HG03565 (cell line): ENCODE data around the gene BMAL1.
"Not testable (repeated sequence)": the region's sequence is repeated elsewhere in the genome, so short reads cannot be mapped to it uniquely, and the experiment has no call there.

Source experiments
- ATAC-seq: cut with Tn5 transposase; IDR thresholded peaks from one replicate; pipeline ENCODE4 v1.9.1; 2021; ENCODE audit warnings: mild to moderate bottlenecking, moderate library complexity; ENCODE audit not compliant: unreplicated experiment

The BMAL1 gene

GRCh38 chr11:13277768-13278608, at the start of gene BMAL1:
Gene BMAL1, plus strand, starts transcription at chr11:13277790. Its CDS starts 76,519 bp downstream, at chr11:13354309.
- ATAC-seq, result peak; percentile 12

GRCh38 chr11:13228572-13228971, 49.0 kb upstream of the BMAL1 start:
- ATAC-seq, result no peak

DNA sequence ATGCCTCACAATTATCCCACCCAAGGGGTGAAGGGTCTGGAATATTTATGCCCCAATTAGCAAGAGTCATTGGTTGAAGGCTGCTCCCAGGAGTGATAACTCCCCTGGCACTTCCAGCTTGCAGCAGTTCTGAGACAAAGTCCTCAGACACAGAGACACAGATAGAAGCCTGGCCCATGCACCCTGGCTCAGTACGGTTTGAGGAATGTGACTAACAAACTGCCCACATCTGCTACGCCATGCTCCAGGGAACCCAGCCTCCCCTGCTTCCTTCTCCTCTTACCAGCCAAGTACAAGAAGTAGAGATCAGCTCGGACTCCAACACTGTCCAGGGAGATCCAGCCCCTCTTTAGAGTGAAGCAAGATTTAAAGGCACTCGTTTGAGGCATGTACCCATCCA, 48.5 kb upstream of the BMAL1 start:
- ATAC-seq, result no peak

GRCh38 chr11:13229711-13230318, 47.8 kb upstream of the BMAL1 start:
- ATAC-seq, result no peak

DNA sequence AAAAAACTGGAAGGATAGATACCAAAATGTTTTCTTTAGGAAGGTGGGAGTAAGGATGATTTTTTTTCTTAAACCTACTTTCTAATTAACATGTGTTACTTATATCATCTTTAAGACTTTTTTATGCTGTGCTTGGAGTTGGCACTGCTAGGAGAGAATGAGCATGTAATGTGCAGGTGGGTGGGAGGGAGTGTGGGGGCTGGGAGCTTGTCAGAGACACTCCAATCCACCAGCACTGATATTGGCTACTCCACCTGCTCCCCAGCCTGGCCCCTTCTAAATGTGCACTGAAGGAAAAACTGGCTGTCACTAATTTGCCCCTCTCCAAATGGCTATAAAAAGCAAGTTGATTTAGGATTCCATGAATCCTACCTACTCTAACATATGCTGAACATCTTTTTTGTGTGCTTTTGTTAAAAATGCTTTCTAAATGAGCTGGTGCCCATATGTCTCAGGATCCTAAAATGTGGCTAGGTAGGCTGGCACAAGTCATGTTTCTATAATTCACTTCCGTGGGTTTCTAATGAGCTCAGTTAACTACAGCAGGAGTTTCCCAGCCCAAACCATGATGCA, 44.3 kb upstream of the BMAL1 start:
- ATAC-seq, result no peak

- no peak for ATAC-seq
Measured at GRCh38 chr11:13235895-13236294, 41.7 kb upstream of the BMAL1 start.

GRCh38 chr11:13236626-13237025, 41.0 kb upstream of the BMAL1 start:
- ATAC-seq, result no peak

DNA sequence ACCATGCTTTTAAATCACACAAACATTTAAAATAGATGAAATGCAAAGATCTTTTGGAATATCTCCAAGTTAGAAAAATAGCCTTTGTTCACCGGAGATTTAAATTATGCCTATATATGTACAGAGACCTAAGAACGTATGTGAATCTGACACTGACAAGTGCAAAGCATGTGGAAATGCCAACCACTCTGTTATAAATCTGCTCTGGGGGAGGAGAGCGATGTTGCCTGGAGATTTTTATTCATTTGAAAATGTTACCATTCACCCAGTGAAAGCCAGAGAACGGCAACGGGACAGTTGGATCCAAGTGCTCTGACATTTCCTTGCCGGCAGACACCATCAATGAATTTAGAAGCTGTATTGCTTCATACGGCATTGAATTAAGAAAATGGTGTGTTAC, 39.8 kb upstream of the BMAL1 start:
- ATAC-seq, result no peak

DNA sequence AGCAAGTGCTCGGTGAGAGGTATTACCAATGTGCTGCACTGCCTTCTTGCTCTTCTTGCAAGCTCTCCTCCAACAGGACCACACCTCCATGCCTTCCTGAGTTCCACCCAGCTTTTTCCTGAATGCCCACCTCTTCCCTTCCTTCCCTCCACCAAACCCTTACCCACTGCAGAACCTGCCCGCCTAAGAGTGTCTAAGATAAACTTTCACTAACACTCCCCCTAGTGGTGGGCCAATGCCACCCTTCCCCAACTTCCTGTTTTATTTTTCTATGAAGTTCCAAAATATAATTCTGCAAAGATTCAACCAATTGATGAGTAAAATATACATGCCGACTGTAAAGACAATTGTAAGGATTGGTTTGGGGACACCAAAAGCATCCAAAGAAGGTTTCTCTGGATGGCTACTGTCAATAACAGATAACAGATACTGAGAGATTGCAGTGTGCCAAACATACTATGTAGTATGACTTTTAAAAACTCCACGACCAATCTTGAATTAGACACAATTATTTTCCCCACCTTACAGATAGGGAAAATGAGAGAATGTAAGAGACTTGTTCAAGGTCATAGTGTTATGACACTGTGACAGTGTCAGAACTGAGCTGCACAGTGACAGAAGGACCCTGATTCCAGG, 38.6 kb upstream of the BMAL1 start:
- peak; percentile 51 for ATAC-seq

- ATAC-seq, result no peak
Measured at GRCh38 chr11:13242564-13242963, 35.0 kb upstream of the BMAL1 start.

- no peak for ATAC-seq
Measured at GRCh38 chr11:13247606-13248296, 29.8 kb upstream of the BMAL1 start.

DNA sequence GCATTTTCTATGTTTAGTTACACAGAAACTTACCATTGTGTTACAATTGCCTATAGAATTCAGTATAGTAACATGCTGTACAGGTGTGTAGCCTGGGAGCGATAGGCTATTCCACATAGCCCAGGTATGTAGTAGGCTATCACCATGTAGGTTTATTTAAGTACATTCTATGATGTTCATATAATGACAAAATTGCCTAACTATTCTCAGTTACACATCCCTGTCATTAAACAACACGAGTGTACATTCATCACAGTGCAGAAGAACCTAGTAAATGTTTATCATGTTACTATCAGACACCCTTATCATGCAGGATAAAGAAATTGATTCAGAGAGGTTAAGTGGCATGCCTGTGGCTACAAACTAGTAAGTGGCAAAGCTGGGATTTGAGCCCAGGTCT, 28.4 kb upstream of the BMAL1 start:
- ATAC-seq, result no peak

- ATAC-seq, result no peak
Measured at GRCh38 chr11:13249992-13250391, 27.6 kb upstream of the BMAL1 start.

GRCh38 chr11:13251966-13252365, 25.6 kb upstream of the BMAL1 start:
- ATAC-seq, result no peak

DNA sequence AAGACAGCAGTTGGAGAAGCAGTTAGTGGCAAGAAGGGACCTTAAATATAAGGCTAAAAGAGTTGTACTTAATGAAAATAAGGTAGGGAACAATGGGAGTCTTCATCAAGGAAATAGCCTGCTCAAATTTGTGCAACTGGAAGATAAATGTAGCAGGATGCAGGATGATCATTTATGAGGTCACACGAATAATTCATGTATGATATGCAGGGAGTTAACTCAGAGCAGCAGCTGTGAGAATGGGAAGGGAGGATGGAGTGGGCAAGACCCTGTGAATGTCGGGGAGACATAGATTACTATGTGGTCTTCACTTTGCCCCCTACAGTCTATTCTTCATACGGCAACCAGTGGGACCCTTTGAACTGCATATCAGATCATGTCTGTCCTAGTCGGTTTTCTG, 25.2 kb upstream of the BMAL1 start:
- ATAC-seq, result no peak

GRCh38 chr11:13256216-13256615, 21.4 kb upstream of the BMAL1 start:
- ATAC-seq, result no peak

DNA sequence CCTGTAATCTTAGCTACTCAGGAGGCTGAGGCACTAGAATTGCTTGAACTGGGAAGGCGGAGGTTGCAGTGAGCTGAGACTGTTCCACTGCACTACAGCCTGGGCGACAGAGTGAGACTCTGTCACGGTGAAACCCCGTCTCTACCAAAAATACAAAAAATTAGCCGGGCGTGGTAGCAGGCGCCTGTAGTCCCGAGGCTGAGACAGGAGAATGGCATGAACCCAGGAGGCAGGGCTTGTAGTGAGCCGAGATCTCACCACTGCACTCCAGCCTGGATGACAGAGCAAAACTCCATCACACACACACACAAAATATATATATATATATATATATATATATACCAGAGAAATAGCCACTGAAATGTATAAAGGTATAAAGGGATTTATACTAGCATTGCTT, 19.5 kb upstream of the BMAL1 start:
- ATAC-seq, result not testable (repeated sequence)

DNA sequence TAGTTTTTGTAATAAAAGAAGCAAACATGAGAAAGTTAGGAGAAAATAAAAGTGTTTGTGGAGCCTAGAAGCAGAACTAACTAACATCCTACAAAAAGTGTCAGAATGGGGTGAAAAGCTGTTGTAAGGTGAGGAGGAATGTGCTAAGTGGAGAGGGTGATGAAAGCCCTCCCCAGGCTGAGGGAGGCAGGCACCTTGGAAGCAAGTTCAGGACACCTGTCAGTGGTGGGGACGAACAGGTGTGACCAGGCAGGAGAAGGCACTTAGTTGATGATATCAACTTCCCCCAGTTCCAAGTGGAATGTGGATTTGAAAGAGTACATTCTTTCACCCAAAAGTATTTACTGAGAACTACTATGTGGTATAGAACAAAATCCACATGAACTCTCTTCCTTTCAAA, 18.7 kb upstream of the BMAL1 start:
- ATAC-seq, result no peak

DNA sequence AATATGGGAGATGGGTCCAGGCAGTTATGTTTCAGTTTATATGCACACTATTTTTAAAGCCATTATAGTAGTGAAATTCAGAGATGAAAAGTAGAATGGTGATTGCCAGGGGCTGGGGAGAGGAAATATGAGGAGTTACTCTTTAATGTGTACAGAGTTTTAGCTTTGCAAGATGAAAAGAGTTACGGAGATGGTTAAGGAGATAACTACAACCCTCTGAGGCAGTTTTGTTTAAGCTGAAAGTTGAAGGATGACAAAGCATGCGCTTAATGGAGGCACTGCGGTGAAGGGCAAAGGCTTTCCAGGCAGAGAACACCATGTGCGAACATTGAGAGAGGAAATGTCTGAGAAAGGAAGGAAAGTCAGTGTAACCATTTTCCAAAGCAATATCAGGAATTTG, 18.2 kb upstream of the BMAL1 start:
- ATAC-seq, result no peak

DNA sequence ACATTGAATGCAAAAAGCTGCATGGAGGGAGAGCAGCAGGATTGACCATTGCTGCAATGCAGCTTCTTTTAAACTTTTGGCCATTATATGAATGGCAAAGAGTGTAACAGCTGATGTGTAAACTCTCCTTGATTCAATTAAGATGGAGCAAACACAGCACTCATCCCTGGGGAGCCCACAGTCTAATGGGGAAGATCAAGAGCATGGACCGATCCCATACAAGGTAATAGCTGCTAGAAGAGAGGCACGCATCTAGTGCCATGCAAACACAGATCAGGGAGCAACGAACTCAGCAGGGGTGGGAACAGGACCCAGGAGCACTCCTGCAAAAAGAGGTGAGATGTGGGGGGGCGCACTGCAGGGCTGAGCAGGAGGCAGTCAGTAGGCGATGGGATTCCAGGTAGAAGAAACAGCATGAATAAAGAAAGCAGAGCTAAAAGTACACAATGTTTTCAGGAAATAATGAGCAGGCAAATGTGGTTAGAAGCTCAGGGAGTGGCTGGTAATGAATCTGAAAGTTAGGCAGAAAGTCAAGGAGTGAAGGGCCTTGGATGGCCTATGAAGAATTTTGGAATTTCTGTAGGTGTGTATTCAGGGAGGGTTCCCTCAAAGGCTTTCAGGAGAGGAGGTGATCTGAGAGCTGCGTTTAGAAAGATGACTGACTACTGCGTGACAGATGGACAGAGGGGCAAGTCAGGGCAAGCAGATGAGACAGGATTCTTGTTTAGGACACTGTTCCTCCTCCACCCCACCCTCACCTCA, 17.2 kb upstream of the BMAL1 start:
- ATAC-seq, result no peak
